HepG2 (cell line): ENCODE measurements around the gene SMIM29. TPM values are rescaled to one million over a fixed set of nuclear protein-coding genes. Genes with fewer than 3 reads are reported as not detected.

Experiments used
- CBX5 ChIP-seq: sonication (generic); formaldehyde crosslinking; IDR thresholded peaks from 2 replicates; pipeline ENCODE4 v1.4.0; 2020; ENCODE audit warnings: missing genetic modification reagents, borderline replicate concordance
- KDM3A ChIP-seq: IDR thresholded peaks from 2 replicates; pipeline ENCODE4 v1.6.1; 2018; ENCODE audit warnings: low read depth, missing compliant biosample characterization
- MED13 ChIP-seq: sonication (generic); formaldehyde crosslinking; IDR thresholded peaks from 2 replicates; pipeline ENCODE4 v1.5.0; 2020; ENCODE audit warnings: missing genetic modification reagents
- SMYD3 ChIP-seq: sonication (generic); formaldehyde crosslinking; IDR thresholded peaks from 2 replicates; pipeline ENCODE4 v1.8.1; 2023; ENCODE audit warnings: mild to moderate bottlenecking, missing genetic modification reagents
- SP2 ChIP-seq: sonication (generic); formaldehyde crosslinking; IDR thresholded peaks from 2 replicates; pipeline ENCODE4 v1.5.1; 2020; ENCODE audit warnings: mild to moderate bottlenecking, missing genetic modification reagents
- TCF12 ChIP-seq, 2 experiments: fragments of 450-650 bp in 1 of 2; sonication (generic) in 1 of 2; formaldehyde crosslinking in 1 of 2; IDR thresholded peaks; 2 replicates each; pipeline versions ENCODE4 v1.6.1 to v1.8.0; 2017 to 2022; ENCODE audit warnings: antibody characterized with exemption in 1 of 2, mild to moderate bottlenecking in 1 of 2, missing genetic modification reagents in 1 of 2, moderate library complexity in 1 of 2
- ZBTB26 ChIP-seq: IDR thresholded peaks from 2 replicates; pipeline ENCODE4 v1.6.1; 2016; ENCODE audit warnings: missing compliant biosample characterization, missing genetic modification reagents, borderline replicate concordance
- ZFP41 ChIP-seq: sonication (generic); formaldehyde crosslinking; IDR thresholded peaks from 2 replicates; pipeline ENCODE4 v1.4.0; 2020; ENCODE audit warnings: mild to moderate bottlenecking, missing genetic modification reagents, borderline replicate concordance
- ZKSCAN8 ChIP-seq: IDR thresholded peaks from 2 replicates; pipeline ENCODE4 v1.6.1; 2016; ENCODE audit warnings: borderline replicate concordance, missing genetic modification reagents, missing compliant biosample characterization
- ZNF232 ChIP-seq: sonication (generic); formaldehyde crosslinking; IDR thresholded peaks from 2 replicates; pipeline ENCODE4 v1.4.0; 2020; ENCODE audit warnings: missing genetic modification reagents, borderline replicate concordance
- ZNF317 ChIP-seq: sonication (generic); formaldehyde crosslinking; IDR thresholded peaks from 2 replicates; pipeline ENCODE4 v1.5.0; 2020; ENCODE audit warnings: mild to moderate bottlenecking, missing genetic modification reagents
- ZNF34 ChIP-seq: sonication (generic); formaldehyde crosslinking; IDR thresholded peaks from 2 replicates; pipeline ENCODE4 v1.4.0; 2020; ENCODE audit warnings: mild to moderate bottlenecking, missing genetic modification reagents, borderline replicate concordance
- ZNF432 ChIP-seq: sonication (generic); formaldehyde crosslinking; IDR thresholded peaks from 2 replicates; pipeline ENCODE4 v1.5.0; 2020; ENCODE audit warnings: missing genetic modification reagents, mild to moderate bottlenecking, borderline replicate concordance
- ZNF660 ChIP-seq: sonication (generic); formaldehyde crosslinking; IDR thresholded peaks from 2 replicates; pipeline ENCODE4 v1.5.1; 2020; ENCODE audit warnings: mild to moderate bottlenecking, low read depth, missing genetic modification reagents, borderline replicate concordance
- ZNF747 ChIP-seq: sonication (generic); formaldehyde crosslinking; IDR thresholded peaks from 2 replicates; pipeline ENCODE4 v1.8.1; 2023; ENCODE audit warnings: missing genetic modification reagents, mild to moderate bottlenecking, borderline replicate concordance
- ZNF816 ChIP-seq: sonication (generic); formaldehyde crosslinking; IDR thresholded peaks from 2 replicates; pipeline ENCODE4 v1.8.0; 2022; ENCODE audit warnings: missing genetic modification reagents, mild to moderate bottlenecking, borderline replicate concordance
- polyA plus RNA-seq, 8 experiments: library from polyadenylated mRNA; depleted of rRNA in 3 of 8; stranded (reverse) in 7 of 8; unstranded in 1 of 8; fragments of >200 nt; fragmentation: Illumina TruSeq in 4 of 8; extraction: Trizol in 4 of 8; gene quantifications; 2 replicates each; pipeline versions ENCODE4 v1.2.1 to v1.2.3, GENCODE V29; 2011 to 2016; ENCODE audit warnings: low read depth in 4 of 8, missing spikeins in 1 of 8, mixed read lengths in 1 of 8; ENCODE audit not compliant: insufficient read depth in 1 of 8
- total RNA-seq, 5 experiments: library from RNA; depleted of rRNA; stranded (reverse); fragments of >200 nt; fragmentation: Illumina TruSeq; extraction: Trizol; gene quantifications; 2 replicates each; pipeline ENCODE4 v1.2.3, GENCODE V29; 2016; ENCODE audit warnings: low read depth in 1 of 5
- TF ChIP-seq, protein P1 (sequence below): sonication (generic); formaldehyde crosslinking; IDR thresholded peaks from 2 replicates; pipeline ENCODE4 v1.8.1; 2022; ENCODE audit warnings: mild to moderate bottlenecking, missing genetic modification reagents
- TF ChIP-seq, protein P2 (sequence below): sonication (generic); formaldehyde crosslinking; IDR thresholded peaks from 2 replicates; pipeline ENCODE4 v1.5.0; 2020; ENCODE audit warnings: mild to moderate bottlenecking, missing genetic modification reagents, moderate library complexity
- TF ChIP-seq, protein P3 (sequence below): sonication (generic); formaldehyde crosslinking; IDR thresholded peaks from 2 replicates; pipeline ENCODE4 v1.8.0; 2022; ENCODE audit warnings: low read depth, missing genetic modification reagents
- TF ChIP-seq, protein P4 (sequence below): sonication (generic); formaldehyde crosslinking; IDR thresholded peaks from 2 replicates; pipeline ENCODE4 v1.8.0; 2023; ENCODE audit warnings: mild to moderate bottlenecking, missing genetic modification reagents
- TF ChIP-seq, protein P5 (sequence below): sonication (generic); formaldehyde crosslinking; IDR thresholded peaks from 2 replicates; pipeline ENCODE4 v1.8.1; 2023; ENCODE audit warnings: mild to moderate bottlenecking, missing genetic modification reagents, borderline replicate concordance

The SMIM29 gene
- total and polyA plus RNA-seq, 2 of the 13 experiments (the other 11 are each of a cell fraction or from before 2014, with no cell fraction given) = 8.8 to 15.3 TPM

GRCh38 chr6:34237722-34238584, 10.9 kb downstream of the SMIM29 start (continued):
- TF ChIP-seq, protein P1, sequence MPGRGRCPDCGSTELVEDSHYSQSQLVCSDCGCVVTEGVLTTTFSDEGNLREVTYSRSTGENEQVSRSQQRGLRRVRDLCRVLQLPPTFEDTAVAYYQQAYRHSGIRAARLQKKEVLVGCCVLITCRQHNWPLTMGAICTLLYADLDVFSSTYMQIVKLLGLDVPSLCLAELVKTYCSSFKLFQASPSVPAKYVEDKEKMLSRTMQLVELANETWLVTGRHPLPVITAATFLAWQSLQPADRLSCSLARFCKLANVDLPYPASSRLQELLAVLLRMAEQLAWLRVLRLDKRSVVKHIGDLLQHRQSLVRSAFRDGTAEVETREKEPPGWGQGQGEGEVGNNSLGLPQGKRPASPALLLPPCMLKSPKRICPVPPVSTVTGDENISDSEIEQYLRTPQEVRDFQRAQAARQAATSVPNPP = peak; percentile 98
- TF ChIP-seq ZNF747 (CRISPR knock-in tag) (peak; percentile 92), ZBTB26 (peak; percentile 90), ZNF317 (CRISPR knock-in tag) (no peak), ZNF816 (CRISPR knock-in tag) (peak; percentile 91; the same call in 1 of the 2 replicates), ZNF432 (CRISPR knock-in tag) (peak; percentile 90; the same call in 1 of the 2 replicates), ZNF660 (CRISPR knock-in tag) (no peak), SMYD3 (CRISPR knock-in tag) (peak; percentile 67; the same call in 1 of the 2 replicates), CBX5 (CRISPR knock-in tag) (no peak; the same call in 1 of the 2 replicates), TCF12 (IDR thresholded peaks at IDR 0.05) (no peak), TCF12 (CRISPR knock-in tag; IDR thresholded peaks at IDR 0.05) (peak; percentile 69; the same call in 1 of the 2 replicates), ZNF34 (CRISPR knock-in tag) (no peak), MED13 (CRISPR knock-in tag) (peak; percentile 83; the same call in 1 of the 2 replicates), SP2 (CRISPR knock-in tag) (peak; percentile 42; the same call in 1 of the 2 replicates), ZNF232 (CRISPR knock-in tag) (peak; percentile 97), ZFP41 (CRISPR knock-in tag) (peak; percentile 87; the same call in 1 of the 2 replicates), ZKSCAN8 (CRISPR knock-in tag) (no peak), KDM3A (CRISPR knock-in tag) (no peak)
- TF ChIP-seq, protein P2, sequence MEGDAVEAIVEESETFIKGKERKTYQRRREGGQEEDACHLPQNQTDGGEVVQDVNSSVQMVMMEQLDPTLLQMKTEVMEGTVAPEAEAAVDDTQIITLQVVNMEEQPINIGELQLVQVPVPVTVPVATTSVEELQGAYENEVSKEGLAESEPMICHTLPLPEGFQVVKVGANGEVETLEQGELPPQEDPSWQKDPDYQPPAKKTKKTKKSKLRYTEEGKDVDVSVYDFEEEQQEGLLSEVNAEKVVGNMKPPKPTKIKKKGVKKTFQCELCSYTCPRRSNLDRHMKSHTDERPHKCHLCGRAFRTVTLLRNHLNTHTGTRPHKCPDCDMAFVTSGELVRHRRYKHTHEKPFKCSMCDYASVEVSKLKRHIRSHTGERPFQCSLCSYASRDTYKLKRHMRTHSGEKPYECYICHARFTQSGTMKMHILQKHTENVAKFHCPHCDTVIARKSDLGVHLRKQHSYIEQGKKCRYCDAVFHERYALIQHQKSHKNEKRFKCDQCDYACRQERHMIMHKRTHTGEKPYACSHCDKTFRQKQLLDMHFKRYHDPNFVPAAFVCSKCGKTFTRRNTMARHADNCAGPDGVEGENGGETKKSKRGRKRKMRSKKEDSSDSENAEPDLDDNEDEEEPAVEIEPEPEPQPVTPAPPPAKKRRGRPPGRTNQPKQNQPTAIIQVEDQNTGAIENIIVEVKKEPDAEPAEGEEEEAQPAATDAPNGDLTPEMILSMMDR = peak; percentile 71
- TF ChIP-seq, protein P3, sequence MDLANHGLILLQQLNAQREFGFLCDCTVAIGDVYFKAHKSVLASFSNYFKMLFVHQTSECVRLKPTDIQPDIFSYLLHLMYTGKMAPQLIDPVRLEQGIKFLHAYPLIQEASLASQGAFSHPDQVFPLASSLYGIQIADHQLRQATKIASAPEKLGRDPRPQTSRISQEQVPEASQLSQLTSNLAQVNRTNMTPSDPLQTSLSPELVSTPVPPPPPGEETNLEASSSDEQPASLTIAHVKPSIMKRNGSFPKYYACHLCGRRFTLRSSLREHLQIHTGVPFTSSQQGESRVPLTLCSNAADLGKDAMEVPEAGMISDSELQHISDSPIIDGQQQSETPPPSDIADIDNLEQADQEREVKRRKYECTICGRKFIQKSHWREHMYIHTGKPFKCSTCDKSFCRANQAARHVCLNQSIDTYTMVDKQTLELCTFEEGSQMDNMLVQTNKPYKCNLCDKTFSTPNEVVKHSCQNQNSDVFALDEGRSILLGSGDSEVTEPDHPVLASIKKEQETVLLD (CRISPR knock-in tag) = peak; percentile 93
- TF ChIP-seq, protein P4, sequence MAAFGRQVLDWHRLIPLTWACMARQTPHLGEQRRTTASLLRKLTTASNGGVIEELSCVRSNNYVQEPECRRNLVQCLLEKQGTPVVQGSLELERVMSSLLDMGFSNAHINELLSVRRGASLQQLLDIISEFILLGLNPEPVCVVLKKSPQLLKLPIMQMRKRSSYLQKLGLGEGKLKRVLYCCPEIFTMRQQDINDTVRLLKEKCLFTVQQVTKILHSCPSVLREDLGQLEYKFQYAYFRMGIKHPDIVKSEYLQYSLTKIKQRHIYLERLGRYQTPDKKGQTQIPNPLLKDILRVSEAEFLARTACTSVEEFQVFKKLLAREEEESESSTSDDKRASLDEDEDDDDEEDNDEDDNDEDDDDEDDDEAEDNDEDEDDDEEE (CRISPR knock-in tag) = peak; percentile 95
- TF ChIP-seq, protein P5, sequence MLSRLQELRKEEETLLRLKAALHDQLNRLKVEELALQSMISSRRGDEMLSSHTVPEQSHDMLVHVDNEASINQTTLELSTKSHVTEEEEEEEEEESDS (CRISPR knock-in tag) = peak; percentile 90; the same call in 1 of the 2 replicates
